Heart left ventricle (tissue), 16 donors: ENCODE data around the gene LARP4B. TPM values are rescaled to one million over a fixed set of nuclear protein-coding genes. Genes with fewer than 3 reads are reported as not detected.

Experiments used
- ATAC-seq, 4 donors: fragments of 200-7000 bp; cut with Tn5 transposase; one replicate each; pipeline ENCODE4 v1.9.1; 2020 to 2022; ENCODE audit warnings: moderate library complexity in 4 of 4, mild to moderate bottlenecking in 3 of 4, moderate number of reproducible peaks in 1 of 4
- DNase-seq, 5 donors: peaks; one replicate each; pipeline ENCODE4 v3.0.0-alpha.2; 2020
- H3K27ac ChIP-seq, 12 donors: fragments of 200-600 bp; sonication (generic) in 4 of 12; one replicate each; pipeline versions ENCODE4 v1.5.0 to v1.8.0; 2016 to 2022; ENCODE audit warnings: mild to moderate bottlenecking in 2 of 12
- H3K27me3 ChIP-seq, 9 donors: fragments of 200-600 bp; sonication (generic) in 2 of 9; one replicate each; pipeline versions ENCODE4 v1.5.1 to v1.8.0; 2016 to 2022; ENCODE audit warnings: mild to moderate bottlenecking in 3 of 9
- H3K36me3 ChIP-seq, 9 donors: fragments of 200-600 bp; sonication (generic) in 2 of 9; one replicate each; pipeline versions ENCODE4 v1.5.0 to v1.8.0; 2018 to 2022; ENCODE audit warnings: mild to moderate bottlenecking in 2 of 9
- H3K4me1 ChIP-seq, 12 donors: fragments of 200-600 bp; sonication (generic) in 4 of 12; one replicate each; pipeline versions ENCODE4 v1.5.0 to v1.8.0; 2016 to 2022; ENCODE audit warnings: mild to moderate bottlenecking in 3 of 12
- H3K4me3 ChIP-seq, 12 donors: fragments of 200-600 bp; sonication (generic) in 4 of 12; one replicate each; pipeline versions ENCODE4 v1.5.0 to v1.8.0; 2017 to 2022; ENCODE audit warnings: mild to moderate bottlenecking in 9 of 12, moderate library complexity in 4 of 12
- H3K9me3 ChIP-seq, 12 donors: fragments of 200-600 bp; sonication (generic) in 4 of 12; one replicate each; pipeline versions ENCODE4 v1.5.0 to v1.8.0; 2016 to 2022; ENCODE audit warnings: mild to moderate bottlenecking in 1 of 12
- CTCF ChIP-seq, 12 donors: fragments of 200-600 bp; sonication (generic) in 4 of 12; IDR thresholded peaks; one replicate each; pipeline versions ENCODE4 v1.5.0 to v1.8.0; 2018 to 2022; ENCODE audit warnings: antibody characterized with exemption in 12 of 12, mild to moderate bottlenecking in 5 of 12
- POLR2A ChIP-seq, 2 donors: fragments of 450-650 bp; IDR thresholded peaks; one replicate each; pipeline ENCODE4 v1.6.1; 2017; ENCODE audit warnings: antibody characterized with exemption in 2 of 2, mild to moderate bottlenecking in 2 of 2, moderate library complexity in 2 of 2
- WGBS, 4 donors: extraction: QIAGEN DNeasy Blood & Tissue Kit in 2 of 4; methylation state at CpG; one replicate each; pipeline versions ENCODE4 v1.1.5 to v1.1.7; 2013 to 2018; 5-methylcytosine and 5-hydroxymethylcytosine counted together
- intact Hi-C, 10 donors: fragments of 100-400 bp; cut with DNase I; formaldehyde crosslinking; loops; one replicate each; pipeline versions ENCODE4 v1.11.1 to v1.14.2; 2022
- polyA plus RNA-seq, 2 donors: library from polyadenylated mRNA; stranded (reverse); fragments of 200-250 nt; gene quantifications; one replicate each; pipeline ENCODE4 v1.2.3, GENCODE V29; 2013
- total RNA-seq, 9 donors: library from RNA; depleted of rRNA in 2 of 9; stranded (reverse); fragments of >200 nt in 2 of 9; fragmentation: NEBNext Ultra II Directional in 3 of 9; extraction: Animal tissue kit (Norgen Biotek cat#: 25700) in 3 of 9; gene quantifications; one replicate each; pipeline versions ENCODE4 v1.1.0 to v1.2.4, GENCODE V29; 2016 to 2023
- donor health status: ischemic (EF 13 %, LVEDD 7.1; RV severe dilation, severe dysfunction).
- donor health status: healthy with polysubstance abuse.
- donor health status: DM: no; HTN: yes; CAD: no.
- donor health status: DM: no; HTN: no; CAD: no.
- donor health status: ischemic (EF 25% LVEDD 6.9; RV normal size, moderate dysfunction).
- donor health status: ischemic (EF 25% LVEDD 5.7; RV mildly dilated, moderate dysfunction).
- donor health status: healthy.
- donor health status: DM: yes; HTN: yes; CAD: no.
- donor health status: ischemic (EF 35%, LVEDD 5.7; RV mildly dilated, moderate dysfunction).
- donor health status: nonischemic (EF 11% LVEDD 7.7; RV severe dilation, severe dysfunction).
- donor health status: DM: yes; HTN: yes; CAD: no.
- donor health status: PGD.
- donor health status: ischemic (EF 29% LVEDD 5.4; RV normal size, mild dysfunction).
- donor health status: nonischemic (EF 23%, LVEDD 6.1; RV moderate dilation, normal function).

Gene LARP4B
- total and polyA plus RNA-seq, 11 donors: 20.1 to 81.1 (median 63.0) TPM

- intact Hi-C loops: loop anchor here in 3 of 10 donors (5.0 to 10.0 kb wide), 3 partner anchors 54 to 112 kb away; partner anchors contain the start of genes GTPBP4 (in 1 of the 3) and LARP4B (in 1 of the 3)
- Histone ChIP-seq H3K27me3 (no peaks in the 10 kb centered on the region), H3K27ac (peak overlapping the region in 11 of 12 donors; percentile 56 to 82 (median 72)), H3K9me3 (no peaks in the 10 kb centered on the region), H3K4me3 (peak overlapping the region in 9 of 12 donors; percentile 2 to 50 (median 38)), H3K4me1 (peaks cover 0 to 52% (median 19%) of the 10 kb centered on the region in 12 donors), H3K36me3 (peaks cover 0 to 82% (median 8%) of the 10 kb centered on the region in 9 donors)
- ATAC-seq: peak; percentile 86 to 90 (median 87)
- DNase-seq: peak in 4 of 5 donors; percentile 38 to 61 (median 50)
- TF ChIP-seq CTCF (IDR thresholded peaks at IDR 0.05) (no peak), POLR2A (IDR thresholded peaks at IDR 0.05) (peak in 1 of 2 donors; percentile 45)
- WGBS, 4 donors: 49 to 69% (median 55%) methylated on average over 7 of the region's 7 CpGs
Observed at GRCh38 chr10:873020-873419, 58.5 kb downstream of the LARP4B start.

GRCh38 chr10:871951-872403 lies 59.5 kb downstream of the LARP4B start:
- peaks cover 0 to 71% (median 3%) of the 10 kb centered on the region in 9 donors for H3K36me3 ChIP-seq
- no peak for DNase-seq
- 58 to 83% (median 63%) methylated on average over 12 of the region's 12 CpGs for WGBS, 4 donors
- H3K9me3 ChIP-seq: no peaks in the 10 kb centered on the region
- peak; percentile 30 to 44 (median 34) for ATAC-seq
- H3K4me3 ChIP-seq: peak overlapping the region in 8 of 12 donors; percentile 34 to 50 (median 39)
- peaks cover 0 to 56% (median 21%) of the 10 kb centered on the region in 12 donors for H3K4me1 ChIP-seq
- H3K27ac ChIP-seq: peak overlapping the region in 10 of 12 donors; percentile 56 to 82 (median 74)
- H3K27me3 ChIP-seq: no peaks in the 10 kb centered on the region
- TF ChIP-seq POLR2A (IDR thresholded peaks at IDR 0.05): no peak
- no peak for TF ChIP-seq CTCF (IDR thresholded peaks at IDR 0.05)
- intact Hi-C loops: loop anchor here in 3 of 10 donors (5.0 to 10.0 kb wide), 3 partner anchors 55 to 113 kb away; partner anchors contain the start of genes GTPBP4 (in 1 of the 3) and LARP4B (in 1 of the 3)

GRCh38 chr10:870564-871166 lies 60.8 kb downstream of the LARP4B start:
- Histone ChIP-seq H3K4me3 (no peak overlapping the region), H3K9me3 (no peaks in the 10 kb centered on the region), H3K36me3 (peaks cover 0 to 69% (median 0%) of the 10 kb centered on the region in 9 donors), H3K4me1 (peaks cover 0 to 69% (median 25%) of the 10 kb centered on the region in 12 donors), H3K27ac (peak overlapping the region in 6 of 12 donors; percentile 3 to 81 (median 50)), H3K27me3 (no peaks in the 10 kb centered on the region)
- WGBS, 4 donors: 81 to 92% (median 87%) methylated on average over 7 of the region's 7 CpGs
- ATAC-seq (no peak), DNase-seq (no peak)
- no peak for TF ChIP-seq POLR2A (IDR thresholded peaks at IDR 0.05)
- no peak for TF ChIP-seq CTCF (IDR thresholded peaks at IDR 0.05)
- intact Hi-C loops: loop anchor here in 3 of 10 donors (5.0 to 10.0 kb wide), 3 partner anchors 57 to 114 kb away; partner anchors contain the start of genes GTPBP4 (in 1 of the 3) and LARP4B (in 1 of the 3)

- H3K4me1 ChIP-seq: peaks cover 0 to 64% (median 23%) of the 10 kb centered on the region in 12 donors
- intact Hi-C loops: loop anchor here in 2 of 10 donors (5.0 to 10.0 kb wide), 3 partner anchors 54 to 116 kb away; partner anchors contain the start of genes GTPBP4 (in 1 of the 2) and LARP4B (in 1 of the 2)
- no peak for DNase-seq
- no peaks in the 10 kb centered on the region for H3K9me3 ChIP-seq
- TF ChIP-seq POLR2A (IDR thresholded peaks at IDR 0.05): no peak
- TF ChIP-seq CTCF (IDR thresholded peaks at IDR 0.05): no peak
- WGBS, 4 donors: 24 to 61% (median 46%) methylated on average over 3 of the region's 3 CpGs
- peaks cover 0 to 74% (median 0%) of the 10 kb centered on the region in 9 donors for H3K36me3 ChIP-seq
- peak overlapping the region in 9 of 12 donors; percentile 33 to 68 (median 48) for H3K27ac ChIP-seq
- no peak for ATAC-seq
- H3K4me3 ChIP-seq: no peak overlapping the region
- no peaks in the 10 kb centered on the region for H3K27me3 ChIP-seq
Observed at GRCh38 chr10:869171-869570, 62.3 kb downstream of the LARP4B start.
